GM21723 (cell line): ENCODE results near the gene UBALD2.
"Not testable (repeated sequence)": the region's sequence is repeated elsewhere in the genome, so short reads cannot be mapped to it uniquely, and the experiment has no call there.

Experiments used
- ATAC-seq: cut with Tn5 transposase; IDR thresholded peaks from one replicate; pipeline ENCODE4 v1.9.1; 2021; ENCODE audit warnings: mild to moderate bottlenecking, moderate library complexity; ENCODE audit not compliant: unreplicated experiment

Gene UBALD2

DNA sequence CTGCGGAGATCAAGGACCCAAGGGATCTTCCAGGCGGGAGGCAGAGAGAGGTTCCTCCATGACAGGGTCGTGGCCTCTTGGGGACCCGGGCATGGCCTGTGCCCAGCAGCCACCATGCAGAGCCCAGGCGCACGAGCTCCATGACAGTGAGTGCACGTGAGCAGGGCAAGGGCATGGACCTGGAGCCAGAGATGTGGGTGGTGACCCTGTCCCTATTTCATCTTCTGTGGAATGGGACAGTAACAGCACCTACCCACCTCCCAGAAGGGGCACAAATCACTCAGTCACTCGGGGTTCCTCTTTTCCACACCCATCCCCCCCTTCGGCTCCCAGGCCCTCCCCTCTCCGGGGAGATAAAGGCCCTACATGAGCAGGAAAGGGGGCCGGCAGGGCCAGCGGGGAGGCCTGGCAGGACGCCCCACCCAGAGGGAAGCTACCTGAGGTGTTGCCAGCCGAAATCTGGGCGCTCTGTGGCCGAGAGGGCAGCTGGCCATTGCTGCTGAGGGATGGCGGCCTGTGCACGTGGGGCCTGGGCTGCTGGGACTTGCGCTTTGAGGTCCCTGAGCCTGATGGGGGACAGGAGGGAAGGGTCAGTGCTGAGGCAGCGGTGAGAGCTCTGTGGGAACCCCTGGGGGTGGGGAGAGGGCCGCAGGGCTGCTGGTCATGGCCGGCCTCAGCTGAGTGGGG is 10.4 kb downstream of the UBALD2 start:
- no peak for ATAC-seq

DNA sequence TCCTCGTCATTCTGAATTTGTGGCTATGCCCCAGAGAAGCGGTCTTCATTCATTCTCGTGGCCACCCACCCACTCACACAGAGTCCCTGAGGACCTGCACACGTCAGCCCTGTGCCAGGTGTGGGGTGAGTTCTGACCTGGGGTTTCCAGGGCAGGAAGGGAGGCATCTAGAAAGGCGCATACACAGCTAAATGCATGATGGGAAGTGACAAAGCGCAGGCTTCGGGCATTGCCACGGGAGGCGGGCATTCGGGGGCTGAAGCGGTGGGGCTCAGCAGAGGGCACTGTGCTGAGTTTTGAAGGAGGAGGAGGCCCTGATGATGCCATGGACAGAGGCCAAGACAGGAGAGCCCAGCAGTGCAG is 10.9 kb downstream of the UBALD2 start:
- no peak for ATAC-seq

DNA sequence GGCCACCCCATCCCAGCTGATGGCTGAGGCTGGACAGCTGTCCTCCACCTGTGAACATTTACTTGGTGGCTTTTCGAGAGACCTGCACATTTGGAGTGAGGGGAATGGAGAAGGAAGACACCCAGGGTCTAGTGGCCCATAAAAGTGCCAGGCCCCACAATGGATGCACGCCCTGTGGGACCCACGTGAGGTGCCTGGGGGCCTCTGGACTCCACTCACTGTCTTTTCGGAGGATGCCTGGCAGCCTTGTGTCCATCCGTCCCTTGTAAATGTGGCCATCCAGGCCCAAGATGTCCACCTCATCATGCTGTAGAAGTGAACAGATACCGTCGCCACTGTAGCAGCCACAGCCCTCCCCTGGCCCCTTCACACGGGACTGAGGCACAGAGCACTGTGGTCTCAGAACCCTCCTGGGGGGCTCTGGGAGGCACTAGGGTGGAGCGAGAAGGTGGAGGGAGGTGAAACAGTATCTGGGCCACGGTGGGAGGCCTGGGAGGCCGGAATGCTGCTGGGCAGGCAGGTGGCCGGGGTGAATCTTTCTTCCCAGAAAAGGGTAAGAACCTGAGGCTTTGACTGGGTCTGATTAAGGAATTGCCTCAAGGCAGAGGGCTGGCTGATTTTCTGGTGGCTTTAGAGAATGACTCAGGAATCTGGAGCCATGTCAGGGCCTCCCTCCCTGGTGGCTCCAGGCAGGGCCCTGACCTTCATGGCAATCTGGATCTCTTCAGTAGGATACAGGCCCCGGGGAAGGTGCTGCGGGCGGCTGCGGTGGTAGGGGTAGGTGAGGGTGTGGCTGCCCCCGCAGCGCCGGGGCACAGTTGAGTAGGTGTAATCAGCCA is 11.5 kb downstream of the UBALD2 start:
- ATAC-seq: no peak

DNA sequence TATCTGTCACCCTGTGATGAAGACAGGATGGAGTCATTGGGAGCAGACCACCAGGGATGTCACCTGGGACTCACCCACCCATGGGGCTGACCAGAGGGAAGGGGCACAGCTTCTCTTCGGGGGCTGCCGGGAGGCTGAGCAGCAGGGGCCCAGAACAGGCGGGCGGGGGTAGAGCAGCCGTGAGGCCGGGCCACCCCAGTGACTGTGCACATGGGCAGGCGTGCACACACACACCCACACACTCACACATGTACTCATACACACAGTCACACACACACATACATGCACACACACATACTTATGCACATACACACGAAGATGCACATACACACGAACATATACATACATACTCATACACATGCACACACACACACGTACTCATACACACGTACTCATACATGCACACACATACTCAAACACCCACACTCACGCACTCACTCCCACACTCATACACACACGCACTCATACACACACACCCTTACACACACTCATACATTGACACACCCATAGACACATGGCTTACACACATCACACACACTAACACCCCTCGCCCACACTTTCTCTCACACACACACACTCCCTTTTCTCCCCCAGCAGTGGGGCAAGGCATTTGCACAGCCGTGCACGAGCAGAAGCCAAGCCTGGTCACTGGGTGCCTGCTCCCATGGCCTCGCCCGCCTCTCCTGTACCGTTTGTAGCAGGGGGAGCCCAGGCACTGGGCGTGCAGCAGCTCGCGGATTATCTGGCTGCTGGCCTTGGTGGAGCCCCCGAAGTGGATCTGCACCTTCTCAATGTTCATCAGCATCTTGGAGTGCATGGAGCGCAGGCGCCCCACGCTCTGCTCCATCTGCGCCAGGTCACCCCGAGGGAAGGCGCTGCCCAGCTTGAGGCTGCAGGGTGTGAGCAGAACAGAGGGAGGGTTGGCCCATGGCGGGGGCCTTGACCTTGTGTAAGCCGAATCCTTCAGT is 12.4 kb downstream of the UBALD2 start:
- ATAC-seq: no peak

DNA sequence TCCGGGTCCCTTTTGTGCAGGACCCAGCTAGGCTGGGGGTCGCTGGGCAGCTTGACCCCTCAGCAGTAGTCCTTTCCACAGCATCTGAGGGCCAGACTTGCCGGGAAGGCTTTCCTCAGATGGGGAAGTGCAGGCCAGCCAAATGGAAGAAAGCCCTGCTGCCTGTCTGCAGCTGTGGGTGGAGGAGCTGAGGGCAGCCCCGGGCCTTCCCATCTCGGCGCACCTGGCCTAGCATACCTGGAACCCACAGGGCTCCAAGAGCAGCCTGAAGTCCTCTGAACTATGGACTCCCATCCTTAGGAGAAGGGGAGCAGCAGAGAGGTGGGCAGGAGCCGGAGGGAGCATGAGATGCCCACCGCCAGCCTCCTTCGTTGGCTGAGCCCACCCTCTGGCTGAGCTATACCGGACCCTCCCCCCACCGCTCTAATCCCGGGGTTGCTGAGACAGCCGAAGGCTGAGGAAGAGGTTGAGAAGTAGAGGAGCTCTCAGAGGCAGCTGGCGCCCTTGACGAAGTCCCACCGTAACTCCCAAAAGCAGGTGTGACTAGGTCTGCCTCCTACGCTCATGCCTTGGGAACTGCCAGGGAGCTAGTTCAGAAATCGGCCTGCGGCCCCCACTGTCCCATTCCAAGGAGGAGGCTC is 13.2 kb downstream of the UBALD2 start:
- ATAC-seq: no peak

DNA sequence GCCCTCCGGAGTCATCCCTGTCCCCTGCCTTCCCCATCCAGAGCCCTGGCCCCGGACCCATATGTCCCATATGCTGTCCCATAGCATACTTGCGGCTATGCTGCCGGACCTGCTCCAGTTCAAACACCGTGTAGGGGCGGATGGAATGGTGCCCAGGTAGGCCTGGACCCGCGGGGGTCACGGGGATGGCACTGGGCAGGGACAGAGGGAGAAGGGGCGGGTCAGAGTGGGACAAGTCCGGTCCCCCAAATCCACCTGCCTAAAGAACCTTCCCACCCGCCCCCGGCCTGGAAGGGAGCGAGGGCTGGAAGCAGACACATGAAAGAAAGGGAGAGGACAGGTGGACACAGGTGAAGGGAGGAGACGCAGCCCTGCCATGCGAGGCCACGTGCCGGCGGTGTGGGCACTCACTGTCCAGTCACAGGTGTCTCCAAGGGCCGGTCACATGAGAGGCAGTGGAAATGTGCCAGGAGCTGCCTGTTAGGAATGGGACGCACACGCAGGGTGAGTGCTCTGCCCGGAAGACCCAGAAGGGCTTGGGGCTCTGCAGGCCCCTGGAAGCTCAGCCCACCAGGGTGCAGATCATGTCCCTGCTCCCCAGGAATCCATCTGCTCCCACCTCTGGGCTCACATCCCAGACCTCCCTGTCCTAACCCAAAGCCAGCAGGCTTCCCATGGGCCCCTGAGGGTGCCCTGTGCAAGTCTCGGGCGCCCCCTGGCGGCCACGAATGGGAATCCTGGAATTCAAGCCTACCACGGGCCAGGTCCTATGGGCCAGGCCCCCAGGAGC is 14.0 kb downstream of the UBALD2 start:
- no peak for ATAC-seq

DNA sequence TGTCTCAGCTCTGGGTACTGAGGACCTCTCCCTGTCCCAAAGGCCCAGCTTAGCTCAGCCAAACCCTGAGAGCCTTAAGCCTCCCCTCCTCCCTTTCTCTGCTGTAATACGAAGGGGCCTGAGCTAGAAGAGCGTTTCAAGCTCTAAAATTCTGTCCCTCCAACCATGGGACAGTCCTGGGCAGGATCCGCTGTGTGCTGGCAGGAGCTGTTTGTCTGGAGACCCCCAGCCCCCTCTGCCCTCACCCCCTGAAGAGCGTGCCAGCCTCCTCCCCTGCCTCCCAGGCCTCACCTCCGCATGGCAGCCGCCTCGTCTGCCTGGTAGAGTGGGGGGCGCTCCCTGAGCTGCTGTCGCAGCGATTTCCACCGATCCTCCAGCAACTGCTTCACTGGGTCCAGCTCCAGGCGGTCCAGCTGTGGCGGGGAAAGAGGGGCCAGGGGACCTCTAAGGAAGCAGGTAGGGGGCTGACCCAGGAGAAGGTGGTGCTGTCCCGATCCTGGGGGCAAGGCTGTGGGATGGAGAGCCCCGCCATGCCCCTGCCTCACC is 14.7 kb downstream of the UBALD2 start:
- ATAC-seq: no peak

DNA sequence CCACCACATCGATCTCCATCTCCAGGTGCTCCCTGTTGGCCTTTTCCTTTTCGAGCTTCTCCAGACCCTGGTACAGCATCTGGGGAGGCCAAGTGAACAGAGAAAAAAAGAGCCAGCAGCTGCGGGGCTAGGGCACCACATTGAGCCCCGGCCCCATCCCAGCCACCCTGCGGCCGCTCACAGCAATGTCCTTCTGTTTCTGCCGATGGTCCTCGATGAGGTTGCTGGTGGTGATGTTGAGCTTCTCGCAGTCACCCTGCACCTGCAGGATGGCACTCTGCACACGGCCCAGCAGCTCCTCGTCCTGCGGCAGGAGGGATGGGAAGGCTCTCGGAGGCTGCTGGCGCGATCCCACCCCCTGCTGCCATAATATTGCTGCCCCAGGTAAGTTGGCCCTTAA is 15.5 kb downstream of the UBALD2 start:
- ATAC-seq: no peak

DNA sequence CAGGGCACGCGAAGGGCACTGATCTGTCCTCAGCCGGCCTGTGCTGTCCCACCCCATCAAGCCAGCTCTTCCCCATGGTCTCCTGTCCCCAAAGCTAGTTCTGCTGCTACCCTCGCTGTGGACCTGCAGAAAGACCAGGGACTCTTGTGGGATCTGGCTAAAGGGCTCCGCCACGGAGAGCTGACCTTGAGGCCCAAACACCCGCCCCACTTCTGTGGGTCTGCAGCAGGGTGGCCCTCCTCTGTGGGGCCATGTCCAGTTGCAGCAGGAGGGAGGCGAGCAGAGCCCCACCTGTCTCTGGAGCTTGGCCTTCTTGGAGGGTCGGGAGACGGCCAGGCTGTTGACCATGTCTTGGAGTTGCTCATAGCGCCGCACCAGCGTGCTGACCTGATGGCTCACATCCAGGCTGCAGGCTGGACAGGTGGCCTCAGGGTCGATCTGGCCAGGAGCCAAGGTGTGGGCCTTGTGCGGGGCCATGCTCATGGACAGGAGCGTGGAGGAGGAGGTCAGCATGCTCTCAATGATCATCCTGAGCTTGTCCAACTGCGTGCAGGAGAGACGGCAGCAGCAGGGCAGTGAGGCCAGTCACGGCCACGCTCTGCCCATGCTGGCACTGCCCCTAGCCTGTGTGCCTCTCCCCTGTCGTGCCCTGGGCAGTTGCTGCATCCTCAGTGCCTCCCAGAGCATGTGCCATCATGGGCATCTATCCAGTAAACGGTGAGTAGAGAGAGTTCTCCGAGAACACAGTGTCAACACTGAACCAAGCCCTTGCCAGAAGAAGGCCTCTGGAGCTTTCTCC is 16.6 kb downstream of the UBALD2 start:
- no peak for ATAC-seq

DNA sequence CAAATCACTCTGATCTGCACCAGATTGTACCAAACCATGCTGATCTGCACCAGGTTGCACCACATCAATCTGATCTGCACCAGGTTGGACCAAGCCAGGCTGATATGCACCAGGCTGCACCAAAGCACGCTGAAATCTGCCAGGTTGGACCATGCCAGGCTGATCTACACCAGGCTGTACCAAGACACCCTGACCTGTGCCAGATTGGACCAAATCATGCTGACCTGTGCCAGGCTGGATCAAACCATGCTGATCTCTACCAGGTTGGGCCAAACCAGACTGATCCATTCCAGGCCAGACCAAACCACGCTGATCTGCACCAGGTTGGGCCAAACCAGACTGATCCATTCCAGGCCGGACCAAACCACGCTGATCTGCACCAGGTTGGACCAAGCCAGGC is 27.4 kb downstream of the UBALD2 start:
- no peak for ATAC-seq

DNA sequence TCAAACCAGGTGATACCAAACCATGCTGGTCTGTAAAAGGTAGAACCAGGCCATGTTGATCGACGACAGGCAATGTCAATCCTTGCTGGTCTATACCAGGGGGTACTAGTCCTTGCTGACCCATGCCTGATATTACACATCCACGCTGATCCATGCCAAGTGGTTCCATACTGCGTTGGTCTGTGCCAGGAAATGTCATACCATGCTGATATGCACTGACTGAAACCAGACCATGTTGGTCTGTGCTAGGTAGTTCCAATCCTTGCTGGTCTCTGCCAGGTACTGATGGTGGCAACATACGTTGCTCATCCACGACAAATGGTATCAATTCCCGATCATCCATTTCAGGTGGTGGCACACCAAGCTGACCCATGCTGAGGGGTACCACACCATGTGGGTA is 28.0 kb downstream of the UBALD2 start:
- ATAC-seq: no peak

DNA sequence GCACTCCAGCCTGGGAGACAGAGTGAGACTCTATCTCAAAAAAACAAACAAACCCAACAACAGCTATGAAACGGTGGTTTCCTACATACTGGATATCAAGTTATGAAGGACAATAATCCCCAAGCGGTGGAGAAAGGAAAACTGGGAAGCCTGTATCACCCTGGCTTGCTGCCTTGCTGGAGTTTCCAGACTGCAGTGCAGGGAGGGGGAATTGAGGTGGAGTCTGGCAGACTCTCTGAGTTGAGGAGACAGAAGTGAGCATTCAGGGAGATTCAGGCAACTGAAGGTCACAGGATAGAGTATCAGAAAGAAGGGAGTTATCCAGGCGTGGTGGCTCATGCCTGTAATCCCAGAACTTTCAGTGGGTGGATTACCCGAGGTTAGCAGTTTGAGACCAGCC is 31.0 kb downstream of the UBALD2 start:
- no peak for ATAC-seq

DNA sequence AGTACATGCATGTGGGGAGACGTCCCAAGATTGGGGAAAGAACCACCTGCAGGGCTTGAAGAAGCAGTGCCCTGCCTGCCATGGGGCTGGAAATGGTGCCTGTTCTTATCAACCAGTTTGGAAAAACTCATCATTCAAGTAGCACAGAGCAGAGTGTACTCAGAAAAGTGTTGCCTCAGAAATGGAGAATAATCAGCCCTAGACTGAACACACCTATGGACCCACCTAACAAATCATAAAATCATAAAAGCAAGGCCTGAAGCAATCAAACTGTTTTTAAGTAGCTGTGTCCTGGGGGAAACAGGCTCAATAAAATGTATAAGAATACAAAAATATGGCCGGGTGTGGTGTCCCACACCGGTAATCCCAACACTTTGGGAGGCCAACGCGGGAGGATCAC is 31.7 kb downstream of the UBALD2 start:
- no peak for ATAC-seq

DNA sequence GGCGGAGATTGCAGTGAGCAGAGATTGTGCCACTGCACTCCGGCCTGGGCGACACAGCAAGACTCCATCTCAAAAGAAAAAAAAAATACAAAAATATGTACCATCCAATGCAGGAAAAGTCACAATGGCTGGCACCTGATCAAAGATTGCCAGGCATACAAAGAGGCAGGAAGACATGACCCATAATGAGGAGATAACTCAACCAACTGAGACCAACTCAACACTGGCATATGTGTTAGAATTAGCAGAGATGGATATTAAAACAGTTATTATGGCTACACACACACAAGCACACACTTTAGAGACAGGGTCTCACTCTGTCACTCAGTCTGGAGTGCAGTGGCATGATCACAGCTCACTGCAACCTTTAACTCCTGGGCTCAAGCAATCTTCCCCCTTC is 32.3 kb downstream of the UBALD2 start:
- no peak for ATAC-seq

DNA sequence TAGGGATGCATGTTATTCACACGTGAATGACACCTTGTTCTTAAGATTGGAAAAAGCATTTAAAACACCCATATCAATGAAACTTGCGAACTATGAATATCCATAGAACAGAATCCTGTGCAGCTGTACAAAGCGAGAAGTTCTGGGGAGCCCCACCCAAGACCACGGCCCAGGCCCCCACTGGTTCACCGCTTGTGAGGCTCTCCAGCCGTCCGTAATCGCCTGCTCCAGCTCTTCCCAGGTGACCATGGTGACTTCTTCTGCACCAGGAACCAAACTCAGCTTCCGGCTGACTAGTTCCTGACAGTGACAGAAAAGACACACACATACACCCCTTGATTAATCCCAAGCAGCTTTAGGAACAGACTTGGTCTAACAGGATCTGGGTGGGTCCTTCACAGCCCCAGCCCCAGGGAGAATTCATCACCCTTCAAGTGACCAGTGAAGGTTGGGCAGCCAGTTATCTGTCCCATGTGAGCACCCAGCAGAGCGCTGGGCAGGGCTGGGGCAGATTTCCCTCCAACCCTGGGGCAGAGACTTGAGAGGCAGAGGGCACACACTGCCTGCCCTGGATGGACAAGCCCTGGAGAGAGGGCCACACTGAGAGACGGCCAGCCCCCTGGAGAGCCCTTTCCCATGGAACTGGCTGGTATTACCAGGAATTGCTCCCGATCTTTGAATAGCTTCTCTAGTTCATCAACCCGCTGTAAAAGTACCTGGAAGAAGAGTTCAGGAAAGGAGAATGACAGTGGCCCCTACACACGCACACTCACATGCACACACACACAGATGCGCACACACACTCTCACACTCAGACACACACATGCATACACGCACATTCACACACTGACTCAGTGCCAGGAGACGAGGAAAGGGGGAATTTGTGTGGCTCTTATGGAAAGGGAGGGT is 39.3 kb downstream of the UBALD2 start:
- ATAC-seq: no peak

DNA sequence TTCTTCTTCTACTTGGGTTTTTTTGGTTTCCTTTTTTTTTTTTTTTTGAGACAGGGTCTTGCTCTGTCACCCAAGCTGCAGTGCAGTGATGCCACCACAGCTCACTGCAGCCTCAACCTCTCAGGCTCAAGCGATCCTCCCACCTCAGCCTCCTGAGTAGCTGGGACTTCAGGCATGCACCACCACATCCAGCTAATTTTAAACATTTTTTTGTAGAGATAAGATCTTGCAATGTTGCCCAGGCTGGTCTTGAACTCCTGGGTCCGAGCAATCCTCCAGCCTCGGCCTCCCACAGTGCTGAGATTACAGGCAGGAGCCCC is 39.9 kb downstream of the UBALD2 start:
- not testable (repeated sequence) for ATAC-seq

DNA sequence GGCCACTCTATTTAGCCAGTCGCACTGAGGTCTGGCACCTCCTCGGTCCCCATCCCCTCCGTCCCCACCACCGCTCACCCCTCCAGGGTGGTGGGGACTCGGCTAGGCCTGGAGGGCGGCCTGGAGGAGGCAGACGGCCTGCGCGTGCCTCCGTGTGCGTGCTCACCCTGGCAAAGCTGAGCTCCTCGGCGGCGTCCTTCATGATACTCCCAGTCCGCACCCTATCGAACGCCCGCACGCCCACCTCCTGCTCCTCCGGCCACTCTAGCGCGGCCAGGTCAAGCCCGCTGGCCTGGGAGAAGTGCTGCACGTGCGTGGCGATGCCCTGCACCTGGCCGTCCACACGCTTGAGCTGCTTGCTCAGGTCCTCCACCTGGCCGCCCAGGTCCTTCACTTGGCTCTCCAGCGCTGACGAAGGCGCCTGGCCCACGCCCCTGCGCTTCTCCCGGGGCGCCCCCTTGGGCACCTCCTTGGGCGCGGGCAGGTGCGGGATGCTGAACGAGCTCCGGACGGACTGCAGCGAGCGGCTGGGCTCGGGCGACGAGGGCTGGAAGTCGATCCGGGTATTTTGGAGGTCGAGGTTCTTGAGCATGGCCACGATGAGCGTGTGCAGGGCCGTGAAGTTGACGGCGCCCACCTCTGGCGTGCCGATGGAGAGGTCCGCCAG is 42.3 kb downstream of the UBALD2 start:
- ATAC-seq: no peak

DNA sequence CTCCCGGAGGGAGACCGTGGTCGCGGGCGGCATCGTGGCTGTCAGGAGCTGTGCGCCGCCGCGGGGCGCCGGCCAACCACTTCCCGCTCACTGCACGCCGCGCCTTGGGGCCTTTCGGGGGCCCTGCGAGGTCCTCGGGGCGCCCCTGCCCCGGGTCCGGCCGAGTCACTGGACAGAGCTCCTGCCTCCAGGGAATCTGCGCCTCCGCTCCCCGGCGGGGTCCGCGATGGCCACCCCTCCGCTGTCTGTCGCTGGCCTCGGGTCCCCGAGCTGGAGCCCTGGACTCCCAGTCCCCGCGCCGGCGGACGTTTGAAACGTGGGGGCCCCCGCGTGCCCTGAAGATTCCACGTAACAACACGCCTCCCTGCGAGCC is 42.8 kb downstream of the UBALD2 start, which contains the start of gene QRICH2:
Gene QRICH2, minus strand, starts transcription at position 311 of the 373 bp plus-strand sequence. Its CDS starts 278 bp downstream, at position 33.
- no peak for ATAC-seq
